Stimulated activated naive CD4-positive, alpha-beta T cell (primary cell): ENCODE results near the gene WTIP.
"Not testable (repeated sequence)": the region's sequence is repeated elsewhere in the genome, so short reads cannot be mapped to it uniquely, and the experiment has no call there.

Experiments used
- DNase-seq, 6 experiments: peaks; one replicate each; lab custom pipeline; 2025; lab: John Stamatoyannopoulos, UW

Gene WTIP

GRCh38 chr19:34480971-34481841 is at the start of gene WTIP:
WTIP (plus strand) TSS chr19:34481758; CDS start chr19:34481975, 217 bp downstream.
- no peak for DNase-seq

DNA sequence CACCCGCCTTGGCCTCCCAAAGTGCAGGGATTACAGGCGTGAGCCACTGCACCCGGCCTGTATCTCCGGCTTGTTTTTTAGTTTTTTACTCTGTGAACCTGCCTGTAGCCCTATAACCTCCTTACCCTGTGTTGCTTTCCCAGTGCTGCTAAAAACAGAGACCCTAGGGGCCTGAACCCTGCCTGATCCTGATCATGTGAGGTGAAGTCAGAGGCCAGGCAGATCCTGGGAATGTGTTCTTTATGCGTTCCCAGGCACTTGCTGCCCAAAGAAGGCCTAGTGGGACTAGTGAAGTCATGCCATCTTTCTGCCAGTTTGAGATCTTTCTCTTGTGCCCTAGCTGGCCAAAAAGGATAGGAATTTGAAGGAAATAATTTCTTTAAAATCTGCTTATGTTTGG is 48.8 kb upstream of the WTIP start:
- no peak for DNase-seq

- no peak for DNase-seq
Measured at GRCh38 chr19:34436716-34437115, 44.8 kb upstream of the WTIP start.

DNA sequence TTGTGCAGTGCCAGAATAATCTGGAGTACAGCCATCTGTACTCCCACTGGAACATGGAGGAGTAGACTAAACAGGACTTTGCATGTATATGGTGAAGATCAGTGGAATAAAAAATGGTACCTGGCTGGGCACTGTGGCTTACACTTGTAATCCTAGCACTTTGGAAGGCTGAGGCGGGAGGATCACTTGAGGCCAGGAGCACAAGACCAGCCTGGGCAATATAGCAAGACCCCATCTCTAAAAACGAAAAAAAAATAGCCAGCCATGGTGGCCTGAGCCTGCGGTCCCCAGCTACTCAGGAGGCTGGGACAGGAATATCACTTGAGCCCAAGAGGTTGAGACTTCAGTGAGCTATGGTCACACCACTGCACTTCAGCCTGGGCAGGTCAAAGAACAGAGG is 33.4 kb upstream of the WTIP start:
- no peak for DNase-seq

GRCh38 chr19:34452723-34453122 is 28.8 kb upstream of the WTIP start:
- no peak for DNase-seq

- DNase-seq = no peak
Measured at GRCh38 chr19:34454091-34454490, 27.5 kb upstream of the WTIP start.

DNA sequence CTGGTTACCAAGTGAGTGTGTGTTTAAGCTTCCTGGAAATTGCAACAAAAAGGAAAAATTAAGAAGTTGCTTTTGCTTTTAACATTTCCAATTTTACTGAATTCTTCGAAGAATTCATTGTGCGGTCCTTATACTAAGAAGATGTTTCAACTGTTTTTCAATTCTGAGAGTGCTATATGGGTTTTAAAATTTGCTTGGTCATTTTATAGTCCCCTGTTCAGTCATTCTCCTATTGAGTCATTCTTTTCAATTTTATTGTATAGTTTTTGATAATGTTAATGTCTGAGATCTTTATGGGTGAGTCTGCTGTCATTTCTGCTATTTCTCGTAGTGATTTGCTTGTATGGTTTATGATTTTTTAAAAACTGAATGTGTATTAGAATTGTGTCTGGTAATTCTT is 26.9 kb upstream of the WTIP start:
- DNase-seq = no peak

GRCh38 chr19:34455783-34456480 is 25.6 kb upstream of the WTIP start:
- not testable (repeated sequence) for DNase-seq

- DNase-seq = no peak
Measured at GRCh38 chr19:34457446-34457845, 24.1 kb upstream of the WTIP start.

DNA sequence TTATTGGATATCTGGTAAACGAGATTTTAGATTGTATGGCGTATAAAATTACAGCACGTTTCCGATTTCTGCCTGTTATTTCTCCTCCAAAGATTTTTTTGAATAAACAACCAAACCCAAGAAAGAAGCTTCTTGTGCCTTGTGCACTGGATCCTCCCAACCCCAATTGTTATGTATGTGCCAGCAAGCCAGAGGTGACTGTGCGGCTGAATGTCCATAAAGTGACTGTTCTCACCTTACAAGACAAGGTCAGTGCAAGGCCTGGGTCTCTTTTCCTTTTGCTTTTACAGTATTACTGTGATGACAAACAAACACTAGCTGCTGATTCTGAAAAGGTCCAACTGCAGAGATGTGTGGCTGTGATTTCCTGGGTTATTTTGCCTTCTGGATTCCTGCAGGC is 22.9 kb upstream of the WTIP start:
- DNase-seq = no peak

GRCh38 chr19:34459614-34460013 is 21.9 kb upstream of the WTIP start:
- no peak for DNase-seq

DNA sequence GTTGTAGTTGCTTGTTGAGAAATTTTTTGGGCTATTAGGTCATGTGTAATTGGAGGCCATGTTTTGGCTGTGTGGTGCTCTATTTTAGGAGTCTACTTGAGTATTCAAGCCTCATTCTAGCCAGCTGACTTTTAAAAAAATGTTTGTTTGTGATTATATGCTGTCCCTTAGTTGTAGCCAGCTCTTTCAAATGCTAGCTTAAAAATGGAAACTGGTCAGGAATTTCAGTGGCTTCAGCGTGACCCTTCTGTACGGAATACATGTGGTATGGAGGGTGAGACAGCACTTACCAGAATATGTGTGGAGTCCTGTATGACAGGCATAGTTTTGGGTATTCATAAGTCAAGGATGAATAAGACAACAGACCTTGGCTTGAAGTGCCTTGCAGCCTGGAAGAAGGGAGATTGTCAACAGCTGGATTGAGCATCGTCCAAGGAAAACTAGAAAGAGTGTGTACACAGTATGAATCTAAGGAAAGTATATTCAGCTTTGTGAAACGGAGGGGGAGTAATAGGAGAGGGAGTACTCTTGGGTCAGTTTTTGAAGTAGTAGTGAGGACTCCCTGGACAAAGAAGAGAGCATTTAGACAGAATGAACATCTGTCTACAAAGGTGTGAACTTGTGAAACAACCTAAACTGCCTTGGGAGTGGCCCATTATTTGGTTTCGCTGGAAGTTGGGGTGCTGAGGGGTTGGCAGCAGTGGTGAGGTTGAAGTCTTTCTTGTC is 20.0 kb upstream of the WTIP start:
- no peak for DNase-seq

DNA sequence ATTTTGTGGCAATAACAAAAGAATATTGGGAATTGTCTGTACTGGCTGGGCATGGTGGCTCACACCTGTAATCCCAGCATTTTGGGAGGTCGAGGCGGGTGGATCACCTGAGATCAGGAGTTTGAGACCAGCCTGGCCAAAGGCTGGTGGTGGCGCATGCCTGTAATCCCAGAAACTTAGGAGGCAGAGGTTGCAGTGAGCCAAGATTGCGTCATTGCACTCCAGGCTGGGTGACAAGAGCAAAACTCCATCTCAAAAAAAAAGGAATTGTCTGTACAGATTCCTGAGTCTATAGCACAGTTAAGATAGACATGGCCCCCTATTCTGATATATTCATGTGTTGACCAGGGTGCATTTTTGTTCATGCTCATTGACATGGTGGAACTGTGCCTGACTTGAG is 16.8 kb upstream of the WTIP start:
- DNase-seq = not testable (repeated sequence)

DNA sequence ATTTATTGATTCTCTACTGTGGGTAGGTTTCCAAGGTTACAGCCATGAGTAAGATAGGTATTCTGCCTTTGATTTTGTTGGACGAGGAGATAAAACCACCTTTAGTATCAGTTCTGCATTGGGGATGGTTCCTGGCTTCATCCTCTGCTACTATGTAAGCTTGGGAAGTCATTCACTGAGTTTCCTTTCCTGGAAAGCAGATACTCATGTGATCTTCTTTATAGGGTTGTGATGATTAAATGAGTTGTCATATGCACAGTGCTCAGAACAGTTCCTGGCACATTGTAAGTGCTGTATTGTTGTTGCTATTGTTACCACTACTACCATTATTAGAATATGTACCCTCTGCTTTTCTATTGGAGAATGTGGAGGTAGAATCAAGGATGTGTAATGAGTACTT is 13.1 kb upstream of the WTIP start:
- DNase-seq = no peak

DNA sequence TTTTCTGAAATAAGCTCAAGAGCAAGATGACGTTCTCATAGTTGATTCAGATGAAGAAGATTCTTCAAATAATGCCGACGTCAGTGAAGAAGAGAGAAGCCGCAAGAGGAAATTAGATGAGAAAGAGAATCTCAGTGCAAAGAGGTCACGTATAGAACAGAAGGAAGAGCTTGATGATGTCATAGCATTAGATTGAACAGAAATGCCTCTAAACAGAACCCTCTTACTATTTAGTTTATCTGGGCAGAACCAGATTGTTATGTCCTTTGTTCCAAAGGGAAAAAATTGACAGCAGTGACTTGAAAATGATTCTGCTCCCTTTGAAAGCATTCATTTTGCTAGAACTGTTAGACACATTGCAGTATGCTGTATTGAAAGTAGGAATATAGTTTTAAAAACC is 12.5 kb upstream of the WTIP start:
- DNase-seq = not testable (repeated sequence)

DNA sequence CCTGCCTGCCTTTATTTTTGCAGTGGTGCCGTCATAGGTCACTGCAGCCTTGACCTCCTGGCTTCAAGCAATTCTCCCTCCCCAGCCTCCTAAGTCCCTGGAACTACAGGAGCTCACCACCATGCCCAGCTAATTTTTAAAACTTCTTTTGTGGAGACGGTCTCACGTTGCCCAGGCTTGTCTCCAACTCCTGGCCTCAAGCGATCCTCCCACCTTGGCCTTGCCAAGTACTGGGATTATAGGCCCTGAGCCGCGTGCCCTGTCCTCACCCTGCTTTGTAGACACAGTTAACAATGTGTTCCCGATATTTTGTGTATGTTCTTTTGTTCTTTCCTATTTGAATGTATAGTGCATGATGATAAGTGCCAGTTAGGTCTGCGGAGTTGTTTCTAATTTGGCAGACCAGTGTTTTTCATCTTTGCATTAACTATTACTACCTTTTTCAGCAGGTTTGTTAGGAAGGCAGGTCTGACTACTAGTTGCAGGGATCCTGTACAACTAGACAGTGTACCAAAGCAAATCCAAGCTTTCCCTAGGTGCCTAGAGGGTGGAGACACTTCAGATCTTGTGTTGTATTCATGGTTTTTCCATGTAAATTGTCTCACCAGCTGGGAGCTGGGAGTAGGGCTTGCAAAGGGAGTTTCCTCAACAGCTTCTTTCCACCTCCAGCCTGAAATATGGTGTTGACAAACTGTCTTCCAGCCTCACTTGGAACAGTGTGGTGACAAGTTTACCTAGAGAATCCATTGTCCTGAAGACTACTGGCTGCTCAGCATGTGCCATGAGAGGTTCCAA is 9.5 kb upstream of the WTIP start:
- no peak for DNase-seq

DNA sequence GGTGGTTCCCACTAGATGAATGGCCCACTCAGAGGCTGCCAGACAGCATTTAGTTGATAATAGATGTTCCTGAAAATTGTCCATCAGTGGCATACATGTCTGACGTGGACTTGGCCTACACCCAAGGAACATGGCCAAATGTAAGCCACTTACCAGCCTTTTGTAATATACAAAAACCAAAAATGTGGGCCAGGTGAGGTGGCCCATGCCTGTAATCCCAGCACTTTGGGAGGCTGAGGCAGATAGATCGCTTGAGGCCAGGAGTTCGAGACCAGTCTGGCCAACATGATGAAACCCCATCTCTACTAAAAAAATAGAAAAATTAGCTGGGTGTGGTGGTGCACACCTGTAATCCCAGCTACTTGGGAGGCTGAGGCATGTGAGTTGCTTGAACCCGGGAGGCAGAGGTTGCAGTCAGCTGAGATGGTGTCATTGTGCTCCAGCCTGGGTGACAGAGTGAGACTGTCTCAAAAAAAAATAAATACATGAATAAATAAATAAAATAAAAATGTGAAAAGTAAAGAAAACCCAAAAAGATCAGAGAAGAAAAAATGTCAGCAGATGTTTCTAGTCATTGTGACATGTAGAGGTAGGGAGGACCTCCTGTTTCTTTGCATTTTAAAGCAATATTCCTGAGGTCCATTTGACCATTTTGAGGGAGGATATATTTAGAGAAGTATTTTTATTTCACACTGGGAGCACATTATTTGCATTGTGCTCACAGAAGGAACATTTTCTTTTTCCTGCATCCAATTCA is 7.1 kb upstream of the WTIP start:
- DNase-seq = no peak

GRCh38 chr19:34475026-34475974 is 6.3 kb upstream of the WTIP start:
- no peak for DNase-seq

DNA sequence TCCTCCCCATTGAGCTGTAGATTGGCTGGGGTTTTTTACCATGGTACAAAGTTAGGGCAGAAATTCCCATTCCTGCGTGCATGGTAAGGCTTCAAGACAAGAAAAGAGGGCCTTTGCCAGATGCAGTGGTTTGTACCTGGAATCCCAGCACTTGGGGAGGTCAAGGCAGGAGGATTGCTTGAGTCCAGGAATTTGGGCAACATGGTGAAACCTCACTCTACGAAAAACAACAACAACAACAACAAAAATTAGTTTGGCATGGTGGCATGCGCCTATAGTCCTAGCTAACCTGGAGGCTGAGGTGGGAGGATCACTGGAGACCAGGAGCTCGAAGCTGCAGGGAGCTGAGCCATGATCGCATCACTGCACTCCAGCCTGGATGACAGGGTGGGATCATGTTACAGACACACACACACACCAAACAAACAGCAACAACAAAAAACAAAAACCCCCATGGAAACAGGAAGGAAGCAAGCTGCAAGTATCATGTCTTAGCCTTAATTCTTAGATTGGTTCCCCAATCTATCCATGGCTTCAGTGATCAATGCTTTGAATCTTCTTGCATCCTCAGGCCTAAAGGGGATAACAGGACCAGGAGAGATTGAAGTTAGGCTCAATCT is 5.5 kb upstream of the WTIP start:
- no peak for DNase-seq

- not testable (repeated sequence) for DNase-seq
Measured at GRCh38 chr19:34478496-34478895, 3.1 kb upstream of the WTIP start.
